LNCaP clone FGC (cell line): ENCODE results near the gene SLC39A11.

ENCODE experiments used
- DNase-seq: peaks from one replicate; pipeline ENCODE4 v3.0.0-alpha.2; 2011; ENCODE audit warnings: low read depth
- H3K4me3 ChIP-seq: 2 replicates; pipeline ENCODE4 v1.5.1; 2011; ENCODE audit warnings: mild to moderate bottlenecking, low read depth, low read length, control low read depth
- TF ChIP-seq, protein P1 (sequence below): IDR thresholded peaks from 2 replicates; pipeline ENCODE4 v1.5.1; 2012; ENCODE audit warnings: mild to moderate bottlenecking; ENCODE audit not compliant: control insufficient read depth, insufficient read depth; ENCODE audit errors: extremely low read depth

The SLC39A11 gene

DNA sequence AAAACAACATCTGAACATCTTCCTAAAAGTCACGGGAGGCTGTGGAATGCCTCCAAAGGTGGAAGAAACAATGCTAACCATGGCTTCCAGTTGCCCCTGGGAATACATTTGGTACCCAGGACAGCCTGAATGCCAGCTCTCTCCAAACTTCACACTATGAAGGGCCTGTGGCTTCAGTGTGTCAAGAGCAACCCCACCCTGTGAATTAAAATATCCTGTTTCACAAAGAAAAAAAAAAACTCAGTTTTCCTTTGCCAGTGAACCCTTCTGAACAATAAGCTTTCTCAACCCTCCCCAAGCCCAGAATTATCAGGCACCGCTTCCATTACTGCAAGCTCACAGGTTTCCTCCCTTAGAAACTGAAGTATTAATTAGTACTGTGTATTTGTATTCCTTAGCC, 69.8 kb downstream of the SLC39A11 start:
- no peak for DNase-seq
- H3K4me3 ChIP-seq = no peak overlapping the region
- TF ChIP-seq, protein P1, sequence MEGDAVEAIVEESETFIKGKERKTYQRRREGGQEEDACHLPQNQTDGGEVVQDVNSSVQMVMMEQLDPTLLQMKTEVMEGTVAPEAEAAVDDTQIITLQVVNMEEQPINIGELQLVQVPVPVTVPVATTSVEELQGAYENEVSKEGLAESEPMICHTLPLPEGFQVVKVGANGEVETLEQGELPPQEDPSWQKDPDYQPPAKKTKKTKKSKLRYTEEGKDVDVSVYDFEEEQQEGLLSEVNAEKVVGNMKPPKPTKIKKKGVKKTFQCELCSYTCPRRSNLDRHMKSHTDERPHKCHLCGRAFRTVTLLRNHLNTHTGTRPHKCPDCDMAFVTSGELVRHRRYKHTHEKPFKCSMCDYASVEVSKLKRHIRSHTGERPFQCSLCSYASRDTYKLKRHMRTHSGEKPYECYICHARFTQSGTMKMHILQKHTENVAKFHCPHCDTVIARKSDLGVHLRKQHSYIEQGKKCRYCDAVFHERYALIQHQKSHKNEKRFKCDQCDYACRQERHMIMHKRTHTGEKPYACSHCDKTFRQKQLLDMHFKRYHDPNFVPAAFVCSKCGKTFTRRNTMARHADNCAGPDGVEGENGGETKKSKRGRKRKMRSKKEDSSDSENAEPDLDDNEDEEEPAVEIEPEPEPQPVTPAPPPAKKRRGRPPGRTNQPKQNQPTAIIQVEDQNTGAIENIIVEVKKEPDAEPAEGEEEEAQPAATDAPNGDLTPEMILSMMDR = no peak

- no peak for DNase-seq
- H3K4me3 ChIP-seq = no peak overlapping the region
- TF ChIP-seq, protein P1 = no peak
Measured at GRCh38 chr17:73021771-73022170, 70.7 kb downstream of the SLC39A11 start.

DNA sequence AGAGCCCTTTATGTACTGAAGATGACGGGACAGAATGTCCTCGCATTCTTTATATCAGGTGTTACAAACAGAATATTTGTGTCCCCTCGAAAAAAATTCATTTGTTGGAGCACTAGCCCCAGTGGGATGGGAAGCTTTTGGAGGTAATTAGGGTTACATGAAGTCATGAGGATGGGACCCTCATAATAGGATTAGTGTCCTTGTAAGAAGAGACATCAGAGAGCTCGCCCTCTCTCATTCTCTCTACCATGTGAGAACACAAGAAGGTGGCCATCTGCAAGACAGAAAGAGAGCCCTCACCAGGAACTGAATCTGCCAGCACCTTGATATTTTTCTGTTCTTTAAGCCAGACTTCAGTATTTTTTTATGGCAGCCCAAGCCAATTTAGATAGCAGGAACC, 72.4 kb downstream of the SLC39A11 start:
- TF ChIP-seq, protein P1 = no peak
- DNase-seq = no peak
- H3K4me3 ChIP-seq = no peak overlapping the region

GRCh38 chr17:73018599-73018998, 73.9 kb downstream of the SLC39A11 start:
- no peak for DNase-seq
- TF ChIP-seq, protein P1 = no peak
- H3K4me3 ChIP-seq = no peak overlapping the region

GRCh38 chr17:73017658-73018057, 74.8 kb downstream of the SLC39A11 start:
- TF ChIP-seq, protein P1 = no peak
- DNase-seq = no peak
- H3K4me3 ChIP-seq = no peak overlapping the region

GRCh38 chr17:73015722-73016276, 76.7 kb downstream of the SLC39A11 start:
- TF ChIP-seq, protein P1 = no peak
- no peak overlapping the region for H3K4me3 ChIP-seq
- DNase-seq = no peak
